SK-N-SH (cell line): ENCODE results near the gene GALNT18. TPM values are rescaled to one million over a fixed set of nuclear protein-coding genes. Genes with fewer than 3 reads are reported as not detected.
A peak's percentile ranks its signal among the peaks of the same experiment; 100 is the strongest.

Source experiments
- CTCF ChIA-PET: fragments of 300-600, 350-600 bp; formaldehyde crosslinking; extraction: SDS; loops from one replicate; lab custom pipeline; 2021; lab: Yijun Ruan, JAX
- POLR2A ChIA-PET: fragments of 350-600 bp; sonication (Branson Sonifier 250); formaldehyde crosslinking; extraction: SDS; loops from one replicate; lab custom pipeline; 2020; ENCODE audit warnings: antibody characterized with exemption, inconsistent platforms; lab: Yijun Ruan, JAX
- DNase-seq: peaks from one replicate; pipeline ENCODE4 v3.0.0; 2012
- H2AFZ ChIP-seq: fragments of 200-600 bp; sonication (generic); 2 replicates; pipeline ENCODE4 v1.8.1; 2016; ENCODE audit warnings: antibody characterized with exemption, mild to moderate bottlenecking, low read depth
- H3F3A ChIP-seq: fragments of 200-600 bp; sonication (generic); replicated peaks from 2 replicates; pipeline ENCODE3; 2016; ENCODE audit warnings: antibody characterized with exemption, mild to moderate bottlenecking; ENCODE audit not compliant: insufficient read depth
- H3K27ac ChIP-seq, 2 experiments: fragments of 200-500 bp in 1 of 2; fragments of 200-600 bp in 1 of 2; sonication (Bioruptor generic) in 1 of 2; sonication (generic), shearing (Covaris generic) in 1 of 2; 2 replicates each; pipeline versions ENCODE4 v1.5.1 to v1.6.1; 2014 to 2016; ENCODE audit warnings: low read depth in 2 of 2, inconsistent platforms in 1 of 2, low read length in 1 of 2, mild to moderate bottlenecking in 1 of 2, mixed read lengths in 1 of 2
- H3K27me3 ChIP-seq: fragments of 200-600 bp; sonication (generic), shearing (Covaris generic); 2 replicates; pipeline ENCODE4 v1.6.1; 2016; ENCODE audit warnings: mixed run types; ENCODE audit not compliant: insufficient read depth
- H3K36me3 ChIP-seq, 2 experiments: fragments of 200-500 bp in 1 of 2; fragments of 200-600 bp in 1 of 2; sonication (Bioruptor generic) in 1 of 2; sonication (generic) in 1 of 2; replicated peaks in 1 of 2; 2 replicates each; pipeline versions ENCODE3 to v1.5.1; 2014 to 2016; ENCODE audit warnings: low read length in 1 of 2, mild to moderate bottlenecking in 1 of 2; ENCODE audit not compliant: insufficient read depth in 2 of 2, control insufficient read depth in 1 of 2
- H3K4me1 ChIP-seq, 2 experiments: fragments of 200-500 bp in 1 of 2; fragments of 200-600 bp in 1 of 2; sonication (Bioruptor generic) in 1 of 2; sonication (generic), shearing (Covaris generic) in 1 of 2; 2 replicates each; pipeline versions ENCODE4 v1.5.1 to v1.6.1; 2014 to 2016; ENCODE audit warnings: low read depth in 1 of 2, low read length in 1 of 2, mixed run types in 1 of 2; ENCODE audit not compliant: insufficient read depth in 2 of 2, control insufficient read depth in 1 of 2
- H3K4me2 ChIP-seq: fragments of 200-600 bp; sonication (generic), shearing (Covaris generic); 2 replicates; pipeline ENCODE4 v1.6.1; 2017; ENCODE audit warnings: mixed run types
- H3K4me3 ChIP-seq, 2 experiments: fragments of 200-500 bp in 1 of 2; fragments of 200-600 bp in 1 of 2; sonication (Bioruptor generic) in 1 of 2; sonication (generic), shearing (Covaris generic) in 1 of 2; 2 replicates each; pipeline versions ENCODE4 v1.5.1 to v1.8.1; 2014 to 2016; ENCODE audit warnings: low read depth in 2 of 2, inconsistent platforms in 1 of 2, low read length in 1 of 2, mild to moderate bottlenecking in 1 of 2, mixed read lengths in 1 of 2, moderate library complexity in 1 of 2
- H3K79me2 ChIP-seq: fragments of 200-600 bp; sonication (generic); 2 replicates; pipeline ENCODE4 v1.8.1; 2017; ENCODE audit warnings: mild to moderate bottlenecking; ENCODE audit not compliant: insufficient read depth
- H3K9ac ChIP-seq: fragments of 200-600 bp; sonication (generic); 2 replicates; pipeline ENCODE4 v1.6.1; 2017; ENCODE audit warnings: mixed run types
- H3K9me2 ChIP-seq: fragments of 200-600 bp; sonication (generic); 2 replicates; pipeline ENCODE4 v1.6.1; 2017; ENCODE audit warnings: mixed run types
- H3K9me3 ChIP-seq: fragments of 200-600 bp; sonication (generic); 2 replicates; pipeline ENCODE4 v1.6.1; 2017; ENCODE audit warnings: mixed run types, mild to moderate bottlenecking, moderate library complexity
- H4K20me1 ChIP-seq: fragments of 200-600 bp; sonication (generic); 2 replicates; pipeline ENCODE4 v1.6.1; 2017; ENCODE audit warnings: mild to moderate bottlenecking, mixed run types; ENCODE audit not compliant: insufficient read depth
- ELF1 ChIP-seq: IDR thresholded peaks from 2 replicates; pipeline ENCODE4 v1.4.0; 2012
- EP300 ChIP-seq, 2 experiments: IDR thresholded peaks; 2 replicates each; pipeline versions ENCODE4 v1.4.0 to v1.6.1; 2012; ENCODE audit warnings: borderline replicate concordance in 1 of 2, low read depth in 1 of 2, low read length in 1 of 2
- FOXM1 ChIP-seq: IDR thresholded peaks from 2 replicates; pipeline ENCODE4 v1.4.0; 2012; ENCODE audit warnings: low read depth, mild to moderate bottlenecking
- JUND ChIP-seq: IDR thresholded peaks from 2 replicates; pipeline ENCODE4 v1.4.0; 2012
- NRF1 ChIP-seq: IDR thresholded peaks from 2 replicates; pipeline ENCODE4 v1.6.1; 2012; ENCODE audit warnings: low read depth, mild to moderate bottlenecking, low read length
- POLR2AphosphoS5 ChIP-seq: IDR thresholded peaks from 2 replicates; pipeline ENCODE4 v1.6.1; 2012; ENCODE audit warnings: low read depth, low read length
- RAD21 ChIP-seq: IDR thresholded peaks from 2 replicates; pipeline ENCODE4 v1.6.1; 2012; ENCODE audit warnings: mild to moderate bottlenecking, low read length
- RCOR1 ChIP-seq: fragments of 150-350 bp; IDR thresholded peaks from 2 replicates; pipeline ENCODE4 v1.6.1; 2017; ENCODE audit warnings: antibody characterized with exemption, low read length
- REST ChIP-seq: IDR thresholded peaks from 2 replicates; pipeline ENCODE4 v1.6.1; 2012; ENCODE audit warnings: mild to moderate bottlenecking, low read depth, low read length, moderate library complexity
- RFX5 ChIP-seq: IDR thresholded peaks from 2 replicates; pipeline ENCODE4 v1.6.1; 2012; ENCODE audit warnings: mild to moderate bottlenecking, improper control_type of control experiment, low read length
- SIN3A ChIP-seq: IDR thresholded peaks from 2 replicates; pipeline ENCODE4 v1.6.1; 2012; ENCODE audit warnings: low read depth, mild to moderate bottlenecking, low read length, moderate library complexity, borderline replicate concordance
- TAF1 ChIP-seq: IDR thresholded peaks from 2 replicates; pipeline ENCODE4 v1.6.1; 2012; ENCODE audit warnings: low read depth, mild to moderate bottlenecking, low read length, moderate library complexity, borderline replicate concordance
- TEAD4 ChIP-seq: IDR thresholded peaks from 2 replicates; pipeline ENCODE4 v1.4.0; 2012; ENCODE audit warnings: mild to moderate bottlenecking, borderline replicate concordance; ENCODE audit not compliant: insufficient read depth
- YY1 ChIP-seq: IDR thresholded peaks from 2 replicates; pipeline ENCODE4 v1.4.0; 2012; ENCODE audit warnings: low read depth, mild to moderate bottlenecking
- WGBS: methylation state at CpG from one replicate; pipeline ENCODE4 v1.1.6; 2017; ENCODE audit warnings: low lambda C conversion rate; 5-methylcytosine and 5-hydroxymethylcytosine counted together
- polyA plus RNA-seq, 3 experiments: library from polyadenylated mRNA; depleted of rRNA; stranded (reverse); fragments of >200 nt; gene quantifications; 2 replicates each; pipeline ENCODE4 v1.2.3, GENCODE V29; 2012

Gene GALNT18
- polyA plus RNA-seq, 1 of the 3 experiments (the other 2 are of a cell fraction), result 0.64 TPM

GRCh38 chr11:11531131-11531908 lies 90.5 kb downstream of the GALNT18 start:
- TF ChIP-seq RAD21 (peak; percentile 39), SIN3A (no peak)
- Histone ChIP-seq H3K9ac (no peak overlapping the region), H3K27me3 (no peaks in the 10 kb centered on the region), H3K27ac (peak overlapping the region in 1 of 2 experiments; percentile 34; a peak in 1 of 4 replicates), H3K4me2 (no peak overlapping the region), H3K4me3 (no peak overlapping the region), H2AFZ (no peak overlapping the region), H3K9me3 (no peaks in the 10 kb centered on the region), H3F3A (no peaks in the 10 kb centered on the region), H3K9me2 (no peaks in the 10 kb centered on the region), H3K79me2 (no peaks in the 10 kb centered on the region), H3K36me3 (no peaks in the 10 kb centered on the region), H3K4me1 (peaks cover 0 to 57% of the 10 kb centered on the region in 2 experiments; a peak in 2 of 4 replicates), H4K20me1 (no peaks in the 10 kb centered on the region)
- ChIA-PET CTCF (interaction anchor here (1.2 to 3.6 kb wide), 5 partner anchors 28 to 597 kb away, joined by 4 to 10 read pairs (median 5); no protein-coding TSS in a partner anchor), POLR2A (no interaction called here)
- 64% methylated on average over 6 of the region's 11 CpGs for WGBS
- peak; percentile 32 for DNase-seq

DNA sequence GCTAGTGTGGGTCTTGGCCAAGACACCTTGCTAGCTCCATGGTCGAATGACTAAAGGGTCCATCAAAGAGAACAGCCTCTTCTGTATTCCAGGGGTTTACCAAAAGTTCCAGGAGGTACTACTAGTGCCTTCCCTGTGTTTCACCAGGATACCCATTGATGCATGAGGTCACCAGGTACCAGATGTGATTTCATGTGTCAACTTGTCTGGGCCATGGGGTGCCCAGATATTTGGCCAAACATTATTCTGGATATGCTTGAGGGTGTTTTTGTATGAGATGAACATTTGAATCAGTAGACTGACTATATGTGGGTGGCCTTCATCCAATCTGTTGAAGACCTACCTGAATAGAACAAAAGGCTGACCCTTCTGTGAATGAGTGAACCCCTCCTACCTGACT lies 92.8 kb downstream of the GALNT18 start:
- H3K9ac ChIP-seq, result no peak overlapping the region
- no peaks in the 10 kb centered on the region for H3K9me2 ChIP-seq
- no peaks in the 10 kb centered on the region for H3K27me3 ChIP-seq
- no peaks in the 10 kb centered on the region for H3K79me2 ChIP-seq
- no peak overlapping the region for H3K27ac ChIP-seq
- no peaks in the 10 kb centered on the region for H4K20me1 ChIP-seq
- H3F3A ChIP-seq, result no peaks in the 10 kb centered on the region
- no peak overlapping the region for H2AFZ ChIP-seq
- no peaks in the 10 kb centered on the region for H3K36me3 ChIP-seq
- TF ChIP-seq REST, result no peak
- no peak for TF ChIP-seq JUND
- TF ChIP-seq SIN3A, result no peak
- no peak for TF ChIP-seq FOXM1
- no peak for TF ChIP-seq TEAD4
- TF ChIP-seq NRF1, result no peak
- no peak for TF ChIP-seq POLR2AphosphoS5
- TF ChIP-seq TAF1, result no peak
- TF ChIP-seq RFX5, result no peak
- no peak for TF ChIP-seq ELF1
- no peak for TF ChIP-seq EP300 (IDR thresholded peaks at IDR 0.05; ENCODE audit: borderline replicate concordance in 1 of 2, low read depth in 1 of 2, low read length in 1 of 2)
- TF ChIP-seq YY1, result no peak
- no peak for TF ChIP-seq RCOR1
- no peak for TF ChIP-seq RAD21
- no peak overlapping the region for H3K4me3 ChIP-seq
- peaks cover 0 to 35% of the 10 kb centered on the region in 2 experiments; a peak in 1 of 4 replicates for H3K4me1 ChIP-seq
- 0% methylated on average over 1 of the region's 1 CpG for WGBS
- H3K4me2 ChIP-seq, result no peak overlapping the region
- no peak for DNase-seq
- no peaks in the 10 kb centered on the region for H3K9me3 ChIP-seq
- ChIA-PET CTCF (interaction anchor here (0.5 to 1.0 kb wide), 2 partner anchors 10 to 220 kb away, joined by 3 read pairs; no protein-coding TSS in a partner anchor), POLR2A (no interaction called here)
